Sigmoid colon (tissue), 4 donors: ENCODE data around the gene PRKN.

Experiments used
- CTCF ChIP-seq, 4 experiments: fragments of 450-650 bp in 3 of 4; fragments of 200-600 bp in 1 of 4; IDR thresholded peaks; one replicate each; pipeline ENCODE4 v1.5.1; 2016 to 2019; ENCODE audit warnings: antibody characterized with exemption in 4 of 4, mild to moderate bottlenecking in 3 of 4, moderate library complexity in 2 of 4
- EP300 ChIP-seq, 4 donors: sonication (generic); formaldehyde crosslinking; IDR thresholded peaks; one replicate each; pipeline ENCODE4 v1.6.1; 2017; ENCODE audit warnings: antibody characterized with exemption in 4 of 4
- POLR2A ChIP-seq, 2 donors: fragments of 450-650 bp; IDR thresholded peaks; one replicate each; pipeline ENCODE4 v1.6.1; 2016; ENCODE audit warnings: antibody characterized with exemption in 2 of 2, mild to moderate bottlenecking in 2 of 2, moderate library complexity in 2 of 2
- POLR2AphosphoS5 ChIP-seq, 4 donors: sonication (generic); formaldehyde crosslinking; IDR thresholded peaks; one replicate each; pipeline ENCODE4 v1.6.1; 2017; ENCODE audit warnings: antibody characterized with exemption in 4 of 4

GRCh38 chr6:162726947-162727321, 632 bp downstream of the PRKN start:
- TF ChIP-seq CTCF (IDR thresholded peaks at IDR 0.05) (no peak), EP300 (IDR thresholded peaks at IDR 0.05) (no peak), POLR2A (IDR thresholded peaks at IDR 0.05) (no peak), POLR2AphosphoS5 (IDR thresholded peaks at IDR 0.05) (no peak)
